Right atrium auricular region (tissue), 2 donors: Measurements from ENCODE around the gene FAM217A. TPM values are rescaled to one million over a fixed set of nuclear protein-coding genes. Genes with fewer than 3 reads are reported as not detected.
"Not testable (repeated sequence)": the region's sequence is repeated elsewhere in the genome, so short reads cannot be mapped to it uniquely, and the experiment has no call there.

ENCODE experiments used
- DNase-seq: peaks from one replicate; pipeline ENCODE4 v3.0.0-alpha.2; 2019; ENCODE audit warnings: low spot score
- H3K27ac ChIP-seq, 2 donors: fragments of 200-600 bp; sonication (generic); 1 replicate in 1 of 2; 2 replicates in 1 of 2; pipeline ENCODE4 v1.5.1; 2016 to 2019
- H3K27me3 ChIP-seq, 2 donors: fragments of 200-600 bp; sonication (generic); one replicate each; pipeline versions ENCODE4 v1.5.1 to v1.6.0; 2017 to 2019
- H3K36me3 ChIP-seq: fragments of 200-600 bp; sonication (generic); one replicate; pipeline ENCODE4 v1.5.1; 2016
- H3K4me1 ChIP-seq, 2 donors: fragments of 200-600 bp; sonication (generic); one replicate each; pipeline versions ENCODE4 v1.5.1 to v1.6.0; 2017 to 2019
- H3K4me3 ChIP-seq, 2 donors: fragments of 200-600 bp; sonication (generic); 1 replicate in 1 of 2; 2 replicates in 1 of 2; pipeline ENCODE4 v1.5.1; 2017 to 2019; ENCODE audit warnings: mild to moderate bottlenecking in 1 of 2, moderate library complexity in 1 of 2
- H3K9me3 ChIP-seq, 2 donors: fragments of 200-600 bp; sonication (generic); one replicate each; pipeline ENCODE4 v1.5.1; 2019
- total RNA-seq, 2 donors: library from RNA; depleted of rRNA; stranded (reverse); fragments of >200 nt; gene quantifications; one replicate each; pipeline ENCODE4 v1.1.0, GENCODE V29; 2016
- TF ChIP-seq, protein P1 (sequence below), 2 donors: fragments of 200-600 bp; sonication (generic); IDR thresholded peaks; one replicate each; pipeline ENCODE4 v1.5.1; 2019; ENCODE audit warnings: antibody characterized with exemption in 2 of 2

FAM217A gene
- total RNA-seq, 2 donors from 2014 or later: not detected

- no peaks in the 10 kb centered on the region for H3K4me1 ChIP-seq
- no peaks in the 10 kb centered on the region for H3K27me3 ChIP-seq
- H3K36me3 ChIP-seq: no peaks in the 10 kb centered on the region
- H3K9me3 ChIP-seq: no peaks in the 10 kb centered on the region
- no peak for DNase-seq
- H3K27ac ChIP-seq: no peak overlapping the region
- TF ChIP-seq, protein P1, sequence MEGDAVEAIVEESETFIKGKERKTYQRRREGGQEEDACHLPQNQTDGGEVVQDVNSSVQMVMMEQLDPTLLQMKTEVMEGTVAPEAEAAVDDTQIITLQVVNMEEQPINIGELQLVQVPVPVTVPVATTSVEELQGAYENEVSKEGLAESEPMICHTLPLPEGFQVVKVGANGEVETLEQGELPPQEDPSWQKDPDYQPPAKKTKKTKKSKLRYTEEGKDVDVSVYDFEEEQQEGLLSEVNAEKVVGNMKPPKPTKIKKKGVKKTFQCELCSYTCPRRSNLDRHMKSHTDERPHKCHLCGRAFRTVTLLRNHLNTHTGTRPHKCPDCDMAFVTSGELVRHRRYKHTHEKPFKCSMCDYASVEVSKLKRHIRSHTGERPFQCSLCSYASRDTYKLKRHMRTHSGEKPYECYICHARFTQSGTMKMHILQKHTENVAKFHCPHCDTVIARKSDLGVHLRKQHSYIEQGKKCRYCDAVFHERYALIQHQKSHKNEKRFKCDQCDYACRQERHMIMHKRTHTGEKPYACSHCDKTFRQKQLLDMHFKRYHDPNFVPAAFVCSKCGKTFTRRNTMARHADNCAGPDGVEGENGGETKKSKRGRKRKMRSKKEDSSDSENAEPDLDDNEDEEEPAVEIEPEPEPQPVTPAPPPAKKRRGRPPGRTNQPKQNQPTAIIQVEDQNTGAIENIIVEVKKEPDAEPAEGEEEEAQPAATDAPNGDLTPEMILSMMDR (IDR thresholded peaks at IDR 0.05): no peak
- no peak overlapping the region for H3K4me3 ChIP-seq
Observed at GRCh38 chr6:4093288-4093687, 14.4 kb upstream of the FAM217A start.

DNA sequence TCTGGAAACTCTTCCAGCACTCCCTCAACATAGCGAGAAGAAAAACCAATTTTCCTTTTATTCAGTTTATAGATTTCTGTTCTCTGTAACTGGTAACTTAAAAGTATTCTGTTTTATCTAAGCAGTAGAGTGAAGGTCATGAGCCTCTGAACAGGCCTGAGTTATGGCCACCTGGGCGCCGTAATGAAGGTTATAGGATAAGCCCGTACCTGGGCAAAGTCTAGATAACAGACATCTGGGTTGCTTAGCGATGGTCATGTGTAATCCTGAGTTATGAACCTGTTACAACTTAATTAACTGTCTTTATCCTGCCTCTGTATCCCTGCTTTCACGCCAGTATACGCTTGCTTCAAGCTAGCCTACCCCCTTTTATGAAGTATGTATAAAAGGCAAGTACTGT, 13.0 kb upstream of the FAM217A start:
- no peaks in the 10 kb centered on the region for H3K27me3 ChIP-seq
- no peak for DNase-seq
- H3K4me3 ChIP-seq: no peak overlapping the region
- no peaks in the 10 kb centered on the region for H3K9me3 ChIP-seq
- no peaks in the 10 kb centered on the region for H3K36me3 ChIP-seq
- H3K4me1 ChIP-seq: no peaks in the 10 kb centered on the region
- H3K27ac ChIP-seq: no peak overlapping the region
- TF ChIP-seq, protein P1 (IDR thresholded peaks at IDR 0.05): no peak

- DNase-seq, H3K27ac ChIP-seq, H3K9me3 ChIP-seq, H3K4me3 ChIP-seq, H3K36me3 ChIP-seq, H3K4me1 ChIP-seq, H3K27me3 ChIP-seq: not testable (repeated sequence)
Observed at GRCh38 chr6:4090043-4090442, 11.1 kb upstream of the FAM217A start.

GRCh38 chr6:4088704-4089103, 9.8 kb upstream of the FAM217A start:
- Histone ChIP-seq H3K4me1 (no peaks in the 10 kb centered on the region), H3K27me3 (no peaks in the 10 kb centered on the region), H3K9me3 (no peaks in the 10 kb centered on the region), H3K4me3 (no peak overlapping the region), H3K27ac (no peak overlapping the region), H3K36me3 (no peaks in the 10 kb centered on the region)
- TF ChIP-seq, protein P1 (IDR thresholded peaks at IDR 0.05): no peak
- no peak for DNase-seq

DNA sequence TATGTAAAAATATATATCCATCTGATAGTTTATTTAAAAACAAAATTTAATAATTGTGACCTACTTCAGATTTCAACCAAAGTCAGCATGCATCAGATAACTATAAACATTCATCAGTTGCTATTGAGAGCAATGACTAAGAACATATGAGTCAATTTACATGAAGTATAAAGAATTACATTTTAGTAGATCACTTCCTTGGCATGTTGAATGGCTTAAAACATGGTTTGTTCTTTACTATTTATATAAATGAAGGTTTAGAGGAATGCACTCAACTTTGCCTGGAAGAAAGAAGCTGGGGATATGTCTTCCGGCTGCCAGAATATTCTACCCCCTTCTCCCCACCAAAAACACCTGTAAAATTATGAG, 6.4 kb upstream of the FAM217A start:
- H3K9me3 ChIP-seq: no peaks in the 10 kb centered on the region
- H3K4me3 ChIP-seq: no peak overlapping the region
- H3K27me3 ChIP-seq: no peaks in the 10 kb centered on the region
- no peak for DNase-seq
- H3K36me3 ChIP-seq: no peaks in the 10 kb centered on the region
- TF ChIP-seq, protein P1 (IDR thresholded peaks at IDR 0.05): no peak
- no peak overlapping the region for H3K27ac ChIP-seq
- no peaks in the 10 kb centered on the region for H3K4me1 ChIP-seq

GRCh38 chr6:4084444-4085331, 5.8 kb upstream of the FAM217A start:
- Histone ChIP-seq H3K36me3 (no peaks in the 10 kb centered on the region), H3K27me3 (no peaks in the 10 kb centered on the region), H3K4me1 (no peaks in the 10 kb centered on the region), H3K4me3 (no peak overlapping the region), H3K9me3 (no peaks in the 10 kb centered on the region), H3K27ac (no peak overlapping the region)
- DNase-seq: no peak
- TF ChIP-seq, protein P1 (IDR thresholded peaks at IDR 0.05): no peak
